Upper lobe of left lung (tissue), 4 donors: ENCODE data around the gene PGRMC2.

Experiments
- POLR2AphosphoS5 ChIP-seq, 2 donors: sonication (generic); formaldehyde crosslinking; IDR thresholded peaks; one replicate each; pipeline ENCODE4 v1.5.1; 2017; ENCODE audit warnings: antibody characterized with exemption in 2 of 2
- TF ChIP-seq, protein P1 (sequence below), 6 experiments: fragments of 450-650 bp in 4 of 6; fragments of 200-600 bp in 2 of 6; sonication (generic) in 2 of 6; IDR thresholded peaks; one replicate each; pipeline ENCODE4 v1.5.1; 2016 to 2019; ENCODE audit warnings: antibody characterized with exemption in 6 of 6

DNA sequence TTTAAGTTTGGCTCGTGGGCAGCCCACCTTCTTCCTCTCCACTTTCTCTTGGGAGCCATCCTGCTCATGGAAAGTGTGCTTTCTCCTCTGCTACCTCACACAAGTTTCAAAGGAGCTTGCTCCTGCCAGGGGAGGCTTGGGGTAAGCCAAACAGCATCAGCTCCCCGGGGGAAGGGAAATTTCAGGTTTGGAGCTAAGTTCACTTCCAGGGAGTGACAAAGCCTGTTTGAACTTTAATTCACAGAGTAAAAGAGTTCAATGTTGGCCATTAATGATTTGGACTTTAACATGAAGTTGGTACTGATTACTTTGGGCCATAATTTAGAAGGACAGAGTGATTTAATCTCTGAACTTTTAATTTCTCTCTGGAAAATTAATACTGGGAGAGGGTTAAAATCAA is 4.7 kb upstream of the PGRMC2 start:
- TF ChIP-seq, protein P1, sequence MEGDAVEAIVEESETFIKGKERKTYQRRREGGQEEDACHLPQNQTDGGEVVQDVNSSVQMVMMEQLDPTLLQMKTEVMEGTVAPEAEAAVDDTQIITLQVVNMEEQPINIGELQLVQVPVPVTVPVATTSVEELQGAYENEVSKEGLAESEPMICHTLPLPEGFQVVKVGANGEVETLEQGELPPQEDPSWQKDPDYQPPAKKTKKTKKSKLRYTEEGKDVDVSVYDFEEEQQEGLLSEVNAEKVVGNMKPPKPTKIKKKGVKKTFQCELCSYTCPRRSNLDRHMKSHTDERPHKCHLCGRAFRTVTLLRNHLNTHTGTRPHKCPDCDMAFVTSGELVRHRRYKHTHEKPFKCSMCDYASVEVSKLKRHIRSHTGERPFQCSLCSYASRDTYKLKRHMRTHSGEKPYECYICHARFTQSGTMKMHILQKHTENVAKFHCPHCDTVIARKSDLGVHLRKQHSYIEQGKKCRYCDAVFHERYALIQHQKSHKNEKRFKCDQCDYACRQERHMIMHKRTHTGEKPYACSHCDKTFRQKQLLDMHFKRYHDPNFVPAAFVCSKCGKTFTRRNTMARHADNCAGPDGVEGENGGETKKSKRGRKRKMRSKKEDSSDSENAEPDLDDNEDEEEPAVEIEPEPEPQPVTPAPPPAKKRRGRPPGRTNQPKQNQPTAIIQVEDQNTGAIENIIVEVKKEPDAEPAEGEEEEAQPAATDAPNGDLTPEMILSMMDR (IDR thresholded peaks at IDR 0.05) = no peak
- TF ChIP-seq POLR2AphosphoS5 (IDR thresholded peaks at IDR 0.05) = no peak
